Glomerular visceral epithelial cell (primary cell): Measurements from ENCODE around the gene ANKRD1.
A peak's percentile ranks its signal among the peaks of the same experiment; 100 is the strongest.
"Not testable (repeated sequence)": the region's sequence is repeated elsewhere in the genome, so short reads cannot be mapped to it uniquely, and the experiment has no call there.

Experiments used
- DNase-seq: peaks from one replicate; pipeline ENCODE4 v3.0.0-alpha.2; 2016; ENCODE audit errors: extremely low spot score

Gene ANKRD1

DNA sequence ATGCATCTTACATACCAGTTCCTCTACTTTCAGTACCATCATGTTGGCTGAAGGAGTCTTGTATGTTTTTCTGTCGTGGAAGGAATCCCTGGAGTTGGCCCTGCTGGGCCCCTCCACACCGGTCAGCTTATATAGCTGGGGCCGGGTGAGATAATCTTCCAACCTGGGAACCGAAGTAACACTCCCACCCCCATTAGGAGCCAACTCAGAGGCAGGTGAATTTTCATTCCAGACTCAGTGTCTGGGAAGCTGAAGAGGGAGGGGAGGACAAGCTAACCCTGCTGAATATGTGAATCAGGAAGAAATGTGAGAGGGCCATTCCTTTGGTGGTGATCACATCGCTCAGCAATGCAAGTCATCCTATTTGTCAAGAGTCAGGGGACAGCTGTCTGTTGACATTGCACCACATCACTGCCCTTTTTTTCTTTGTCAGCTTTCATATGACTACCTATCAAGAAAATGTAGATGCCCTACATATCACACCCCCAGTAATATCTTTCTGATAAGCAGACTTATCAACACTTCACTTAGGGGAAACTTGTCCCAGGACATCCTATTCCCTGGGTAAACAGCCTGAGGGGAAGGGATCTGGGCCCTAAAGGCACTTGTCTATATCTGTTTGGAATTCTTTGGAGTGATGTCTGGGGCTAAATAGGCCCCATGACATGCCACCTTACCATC is at the start of gene ANKRD1:
Gene ANKRD1 (minus strand): TSS at position 102 of the 681 bp plus-strand sequence. CDS start 60 bp downstream, at position 42.
- peak; percentile 96 for DNase-seq

GRCh38 chr10:90969947-90970673 is 49.2 kb upstream of the ANKRD1 start:
- no peak for DNase-seq

DNA sequence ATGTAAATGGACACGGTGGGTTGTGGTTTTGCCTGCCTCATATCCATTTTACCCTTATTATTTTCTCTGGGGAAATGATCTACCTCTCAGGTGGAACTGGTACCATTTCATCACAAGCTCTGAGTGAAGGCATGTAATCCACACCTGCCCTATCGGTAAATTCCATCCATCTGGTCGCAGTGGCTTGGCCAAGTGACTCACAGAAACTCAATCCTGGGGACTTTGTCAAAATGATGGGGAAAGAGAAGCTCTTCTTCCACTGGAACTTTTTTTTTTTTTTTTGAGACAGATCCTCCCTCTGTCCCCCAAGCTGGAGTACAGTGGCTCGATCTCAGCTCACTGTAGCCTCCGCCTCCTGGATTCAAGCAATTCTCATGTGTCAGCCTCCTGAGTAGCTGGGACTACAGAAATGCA is 48.2 kb upstream of the ANKRD1 start:
- DNase-seq, result peak; percentile 45

GRCh38 chr10:90968328-90969081 is 47.6 kb upstream of the ANKRD1 start:
- DNase-seq, result peak; percentile 87

GRCh38 chr10:90967865-90968264 is 47.0 kb upstream of the ANKRD1 start:
- no peak for DNase-seq

- DNase-seq, result no peak
Observed at GRCh38 chr10:90966146-90966545, 45.3 kb upstream of the ANKRD1 start.

DNA sequence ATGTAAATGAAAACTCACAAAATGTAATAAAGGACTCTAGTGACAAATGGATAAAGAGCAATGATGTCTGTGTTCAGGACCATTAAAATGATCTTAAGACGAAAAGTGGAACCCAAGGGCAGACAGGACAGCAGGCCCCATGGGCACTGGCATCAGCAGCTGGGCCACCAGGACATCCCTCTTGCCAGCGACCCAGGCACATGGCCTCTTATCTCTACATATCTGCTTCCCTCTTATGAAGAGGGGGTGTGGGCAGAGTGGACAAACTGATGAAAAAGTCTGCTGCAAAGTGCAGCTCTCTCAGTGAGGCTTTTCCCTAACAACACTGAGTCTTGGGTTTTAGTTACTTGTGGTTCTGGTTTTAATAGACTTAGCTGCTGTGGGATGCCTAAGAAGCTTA is 44.8 kb upstream of the ANKRD1 start:
- DNase-seq, result no peak

DNA sequence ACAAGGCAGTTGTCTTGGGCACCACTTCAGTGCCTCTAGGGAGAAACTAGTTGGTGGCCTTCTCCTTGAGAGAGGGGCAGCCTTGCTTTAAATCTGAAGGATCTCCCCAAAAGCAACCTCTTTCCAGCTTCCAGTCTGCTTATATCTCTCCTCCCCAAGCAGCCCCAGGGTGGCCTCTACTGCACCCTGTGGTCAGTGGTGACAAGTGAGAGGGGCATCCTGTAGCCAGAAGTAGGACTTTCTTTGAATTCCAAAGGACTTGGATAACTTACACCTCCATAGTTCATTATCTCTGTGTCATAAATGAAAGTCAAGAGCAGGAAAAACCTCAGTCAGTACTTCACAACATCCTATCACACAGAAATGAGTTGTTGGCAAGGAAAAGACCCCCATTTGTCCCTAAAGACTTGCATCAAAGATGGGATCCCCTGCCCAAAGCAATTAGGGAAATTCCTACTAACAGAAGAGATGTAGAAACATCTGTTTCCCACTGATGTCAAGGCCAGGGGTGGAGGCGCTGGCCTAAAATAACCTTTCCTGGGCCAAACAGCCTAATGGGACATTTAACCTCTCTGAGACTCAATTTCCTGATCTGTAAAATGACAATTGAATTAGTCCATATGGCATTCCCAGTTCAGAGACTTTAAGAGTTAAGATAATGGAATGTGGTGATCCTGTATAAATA is 44.0 kb upstream of the ANKRD1 start:
- DNase-seq, result no peak

DNA sequence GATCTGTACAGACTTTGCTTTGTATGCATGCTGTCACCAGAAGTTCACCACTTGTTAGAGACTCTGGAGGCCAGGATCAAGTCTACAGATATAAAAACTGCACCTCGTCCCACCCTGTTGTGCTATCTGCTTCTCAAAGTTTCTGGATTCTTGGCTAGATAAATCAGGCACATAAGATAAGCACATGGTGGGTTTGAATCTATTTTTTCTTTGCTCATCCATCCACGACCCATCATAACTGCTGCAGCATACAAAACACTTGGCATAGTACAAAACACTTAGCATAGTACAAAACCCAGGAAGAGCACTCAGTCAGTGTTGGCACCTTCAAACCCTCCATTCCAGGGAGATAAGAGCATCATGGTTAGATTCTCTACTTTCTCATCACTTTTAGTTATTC is 42.4 kb upstream of the ANKRD1 start:
- DNase-seq, result no peak

DNA sequence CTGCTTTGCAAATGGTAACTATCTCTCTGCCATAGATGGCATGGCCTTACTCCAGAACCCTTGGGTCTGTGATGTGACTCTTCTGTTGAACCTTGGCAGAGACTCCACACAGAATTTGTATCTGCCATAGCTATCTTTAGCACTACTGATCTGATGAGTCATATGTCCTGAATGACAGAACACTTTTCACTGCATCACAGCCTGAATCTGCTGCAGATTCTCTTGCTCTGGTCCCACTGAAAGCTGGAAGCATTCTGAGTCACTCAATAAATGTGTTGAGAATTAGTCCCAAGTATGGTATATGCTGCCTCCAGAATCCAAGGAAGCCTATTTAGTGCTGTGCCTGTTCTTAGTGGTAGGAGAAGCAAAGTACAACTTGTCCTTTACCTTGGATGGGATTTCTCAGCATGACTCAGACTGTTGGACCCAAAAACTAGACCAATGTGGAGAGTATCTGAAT is 39.5 kb upstream of the ANKRD1 start:
- DNase-seq, result peak; percentile 68

DNA sequence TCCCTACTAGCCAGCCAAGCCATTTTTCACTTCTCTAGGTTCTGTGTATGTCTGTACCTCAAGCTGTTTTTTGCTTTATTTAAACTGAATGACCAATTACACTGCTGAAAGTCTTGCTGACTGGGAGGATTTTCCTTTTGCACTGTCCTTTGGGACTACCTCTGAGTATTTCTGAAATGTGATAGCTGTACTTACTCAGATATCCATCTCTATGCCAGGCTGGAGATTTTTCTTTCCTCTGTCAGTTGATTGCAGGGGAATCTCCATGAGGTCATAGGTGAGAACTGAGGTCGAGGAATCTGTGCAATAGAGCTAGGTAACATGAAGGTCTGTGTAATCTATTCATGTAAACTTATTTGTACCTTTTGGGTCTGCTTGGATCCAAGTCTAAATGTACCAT is 38.9 kb upstream of the ANKRD1 start:
- no peak for DNase-seq

- no peak for DNase-seq
Observed at GRCh38 chr10:90958781-90959180, 37.9 kb upstream of the ANKRD1 start.

- DNase-seq, result no peak
Observed at GRCh38 chr10:90947030-90947960, 26.4 kb upstream of the ANKRD1 start.

GRCh38 chr10:90945491-90946070 is 24.7 kb upstream of the ANKRD1 start:
- DNase-seq, result no peak

DNA sequence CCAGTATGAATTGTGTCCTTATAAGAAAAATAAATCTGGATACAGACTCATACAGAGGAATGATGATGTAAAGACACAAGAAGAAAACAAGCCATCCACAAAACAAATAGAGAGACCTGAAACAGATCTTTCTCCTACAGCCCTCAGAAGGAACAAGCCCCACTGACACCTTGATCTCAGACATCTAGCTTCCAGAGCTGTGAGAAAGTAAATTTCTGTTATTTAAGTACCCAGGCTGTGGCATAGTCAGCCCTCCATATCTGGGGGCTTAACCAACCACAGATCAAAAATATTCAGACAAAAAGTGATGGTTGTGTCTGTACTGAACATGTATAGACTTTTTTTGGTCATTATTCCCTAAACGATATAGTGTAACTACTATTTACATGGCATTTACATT is 23.9 kb upstream of the ANKRD1 start:
- no peak for DNase-seq

GRCh38 chr10:90942980-90943379 is 22.1 kb upstream of the ANKRD1 start:
- DNase-seq, result not testable (repeated sequence)

DNA sequence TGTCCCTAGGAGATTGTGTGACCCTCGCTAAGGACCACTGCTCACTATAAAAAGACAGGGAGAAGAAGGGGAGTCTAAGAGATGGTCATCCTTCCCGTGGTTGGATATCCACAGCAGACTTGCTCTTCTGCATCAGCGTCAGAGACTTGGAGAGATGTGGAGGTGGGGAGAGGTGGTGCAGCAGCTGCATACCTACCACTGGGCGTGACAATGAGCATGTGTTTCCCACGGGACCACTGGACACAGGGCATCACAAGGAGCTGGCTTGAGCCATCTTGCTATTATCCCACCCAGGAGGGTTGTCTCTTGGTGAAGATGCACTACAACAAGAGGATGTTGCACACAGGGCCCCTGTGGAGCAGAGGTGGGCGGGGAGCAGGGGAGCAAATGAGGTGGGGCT is 18.8 kb upstream of the ANKRD1 start:
- DNase-seq, result no peak

GRCh38 chr10:90939116-90939515 is 18.2 kb upstream of the ANKRD1 start:
- DNase-seq, result no peak

DNA sequence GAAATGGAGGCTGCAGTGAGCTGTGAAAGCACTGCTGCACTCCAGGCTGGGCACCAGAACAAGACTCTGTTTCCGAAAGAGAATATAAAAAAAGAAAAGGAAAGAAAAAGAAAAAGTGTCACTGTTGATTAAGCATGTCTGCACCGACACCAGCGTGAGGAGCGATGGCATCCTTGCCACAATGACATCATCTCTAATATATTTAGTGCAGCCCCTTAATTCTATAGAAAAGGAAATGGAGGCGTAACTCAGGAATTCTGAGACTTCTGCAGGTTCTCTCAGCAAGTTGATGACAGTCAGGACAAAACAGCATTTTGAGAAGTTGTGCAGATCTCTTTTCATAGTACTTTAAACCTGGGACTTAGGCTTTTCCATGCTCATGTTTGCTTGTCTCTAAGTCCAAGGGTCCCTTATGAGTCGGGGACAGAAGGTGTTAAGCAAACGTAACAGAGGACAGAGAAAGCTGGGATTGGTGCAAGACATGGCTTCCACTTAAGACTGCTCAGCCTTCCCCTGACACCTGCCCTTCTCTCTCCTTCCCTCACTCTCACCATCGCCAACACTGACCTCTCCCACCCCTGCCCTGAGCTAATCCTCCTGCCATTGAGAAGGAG is 16.9 kb upstream of the ANKRD1 start:
- DNase-seq, result no peak

DNA sequence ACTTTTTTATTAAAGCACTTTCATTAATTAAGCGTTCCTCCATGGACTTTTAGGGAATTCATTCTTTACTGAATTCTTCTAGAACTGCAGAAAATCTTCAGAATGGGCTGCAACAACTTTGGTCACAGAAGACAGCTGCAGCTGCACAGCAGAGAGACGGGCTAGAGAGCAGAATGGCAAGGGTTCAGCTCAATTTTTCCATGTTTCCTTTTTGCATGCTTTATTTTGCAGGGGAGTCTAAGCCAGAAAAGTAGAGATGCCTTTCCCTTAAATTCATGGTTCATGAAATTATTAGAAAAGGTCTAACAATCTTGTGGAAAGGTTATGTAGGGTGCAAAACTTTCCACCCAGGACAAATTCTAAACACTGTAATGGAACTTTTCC is 15.4 kb upstream of the ANKRD1 start:
- DNase-seq, result no peak
